ENCODE data around the gene CTBS.
"Not testable (repeated sequence)": the region's sequence is repeated elsewhere in the genome, so short reads cannot be mapped to it uniquely, and the experiment has no call there.

Gene CTBS

DNA sequence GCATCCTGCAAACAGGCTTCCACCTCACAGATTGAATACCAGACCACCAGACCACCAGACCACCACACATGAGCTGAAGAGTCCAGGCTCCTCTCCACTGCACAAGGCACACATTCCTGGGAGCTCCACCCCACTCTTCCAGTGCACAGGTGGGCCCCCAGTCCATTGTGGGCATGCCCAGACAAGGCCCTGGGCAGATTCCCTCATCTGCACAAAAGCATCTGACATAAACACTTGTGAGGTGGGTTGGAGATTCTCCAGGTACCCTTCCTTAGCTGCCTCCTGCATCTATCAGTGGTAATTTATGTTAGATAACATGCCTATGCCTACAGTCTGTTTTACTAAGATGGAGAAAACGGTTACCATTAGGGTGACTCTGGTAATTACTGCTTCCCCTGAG lies 11.6 kb upstream of the CTBS start:
- no peak for DNase-seq

DNA sequence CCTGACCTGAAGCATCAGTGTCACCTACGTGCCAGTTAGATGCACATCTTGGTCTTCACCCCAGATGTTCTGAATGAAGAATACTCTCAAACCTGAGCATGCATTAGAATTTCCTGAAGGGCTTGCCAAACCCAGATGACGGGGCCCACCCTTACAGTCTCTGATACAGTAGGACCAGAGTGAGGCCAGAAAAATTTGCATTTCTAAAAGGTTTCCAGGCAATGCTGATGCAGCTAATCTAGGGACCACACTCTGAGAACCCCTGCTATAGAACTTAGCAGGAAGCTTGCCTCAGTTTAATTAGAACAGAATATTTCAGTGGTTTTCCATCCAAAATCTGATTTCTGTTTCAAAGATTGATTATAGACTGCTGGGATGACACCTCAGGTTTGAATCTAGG lies 9.9 kb upstream of the CTBS start:
- no peak for DNase-seq

DNA sequence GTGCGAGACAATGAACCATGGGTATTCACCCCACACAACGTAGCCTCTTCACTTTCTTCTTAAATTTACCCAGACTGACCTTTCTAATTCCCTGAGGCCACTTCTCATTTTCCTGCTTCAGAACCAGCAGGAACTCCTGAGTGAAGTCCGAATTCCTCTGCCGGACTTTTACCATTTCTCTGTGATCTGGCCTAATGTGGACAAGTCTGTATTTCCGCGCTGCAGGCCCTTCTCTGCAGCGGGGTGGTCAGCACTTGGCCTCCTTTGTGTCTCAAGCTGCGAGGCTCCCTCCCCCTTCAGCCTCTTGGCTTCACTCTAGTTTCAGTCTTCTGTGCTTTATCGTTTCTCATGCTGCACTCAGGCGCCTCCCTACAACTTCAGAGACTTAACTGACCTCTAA lies 9.4 kb upstream of the CTBS start:
- DNase-seq: no peak

DNA sequence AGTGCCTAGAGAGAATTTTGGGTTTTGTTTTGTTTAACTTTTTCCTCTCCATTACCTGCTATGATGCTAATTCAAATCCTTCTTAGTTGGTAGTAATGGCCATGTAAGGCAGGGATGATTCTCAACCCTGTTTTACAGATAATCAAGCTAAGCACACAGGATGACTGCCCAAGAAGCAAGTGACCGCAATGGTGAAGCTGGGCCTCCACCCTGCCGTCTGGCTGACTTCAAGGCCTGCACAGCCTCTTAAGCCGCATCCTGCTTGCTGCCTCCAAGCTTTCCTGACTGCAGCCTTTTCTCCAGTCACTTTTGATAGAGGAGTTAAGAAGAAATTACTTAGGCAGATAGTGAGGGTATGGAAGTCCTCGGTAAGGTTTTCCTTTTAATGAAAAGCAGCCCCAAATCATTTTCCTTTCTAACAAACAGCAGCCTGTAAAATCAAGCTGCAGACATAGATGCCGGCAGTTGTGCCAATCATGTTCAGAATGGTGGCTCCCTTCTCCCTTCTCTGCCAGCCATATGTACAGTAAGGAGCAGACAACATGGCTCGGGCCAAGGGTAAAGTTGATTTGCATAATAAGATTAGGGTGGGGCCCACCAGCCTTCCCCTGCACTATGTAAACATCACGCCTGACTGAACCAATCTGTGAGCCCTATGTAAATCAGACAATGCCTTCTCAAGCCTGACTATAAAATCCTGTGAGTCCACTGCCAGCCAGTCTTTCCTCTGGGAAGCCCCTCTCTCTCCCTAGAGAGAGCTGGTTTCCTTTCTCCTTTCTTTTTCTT lies 8.8 kb upstream of the CTBS start:
- no peak for DNase-seq

DNA sequence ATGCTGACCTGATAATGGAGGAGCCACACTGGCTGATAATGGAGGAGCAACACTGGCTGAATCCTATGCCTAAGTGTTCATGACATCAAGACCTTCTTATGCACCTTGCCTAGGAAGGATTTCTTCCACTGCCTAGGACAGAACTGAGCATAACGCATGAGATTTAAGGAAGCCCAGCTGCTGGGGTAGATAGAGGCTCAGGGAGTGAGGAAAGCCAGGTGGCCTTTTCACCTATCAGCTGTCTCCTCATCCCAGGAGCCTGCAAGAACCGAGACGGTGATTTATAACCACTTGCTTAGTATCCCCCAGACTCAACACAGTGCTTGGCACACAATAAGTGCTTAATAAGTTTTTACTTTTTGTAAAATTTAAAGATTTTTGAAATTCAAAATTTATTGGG lies 7.4 kb upstream of the CTBS start:
- DNase-seq: no peak

DNA sequence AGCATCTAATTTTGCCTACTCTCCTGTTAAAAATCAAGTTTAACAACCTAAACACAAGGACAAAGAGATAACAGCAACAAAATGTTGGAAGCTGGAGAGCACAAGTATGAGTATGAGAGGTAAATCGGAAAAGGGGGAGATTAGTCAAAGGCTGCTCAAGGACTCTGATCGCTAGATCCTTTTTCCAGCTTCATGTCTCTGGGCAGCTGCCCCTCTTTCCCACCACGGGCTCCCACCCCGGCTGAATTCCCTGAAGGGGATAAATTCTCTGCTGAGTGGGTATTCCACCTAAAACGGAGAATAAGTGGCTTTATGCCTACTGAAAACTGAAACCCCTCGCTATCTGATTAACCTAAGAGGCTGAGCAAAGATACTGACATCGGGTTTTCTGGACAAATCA lies 696 bp upstream of the CTBS start:
- DNase-seq: no peak

DNA sequence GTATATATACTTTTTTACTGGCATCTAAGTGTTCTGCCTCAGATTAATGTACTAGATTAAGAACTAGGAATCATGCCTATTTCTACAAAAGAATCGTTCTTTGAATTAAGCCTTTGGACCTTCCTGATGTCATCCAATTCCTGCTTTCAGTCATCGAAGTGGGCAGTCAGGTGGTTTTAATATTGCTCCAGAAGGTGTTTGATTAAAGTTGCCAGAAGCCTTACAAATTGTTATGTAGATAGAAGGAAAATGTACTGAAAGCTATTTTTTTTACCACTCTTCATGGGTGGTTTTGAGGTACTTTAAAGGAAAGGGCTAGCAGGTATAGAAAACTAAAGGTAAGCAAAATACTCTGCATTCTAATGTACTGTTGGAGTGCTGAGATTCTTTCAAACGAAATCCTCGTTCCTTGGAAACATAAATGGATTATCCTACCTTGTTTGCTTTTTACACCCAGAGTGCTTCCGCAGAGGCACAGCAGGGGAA lies 716 bp downstream of the CTBS start:
- DNase-seq: no peak

DNA sequence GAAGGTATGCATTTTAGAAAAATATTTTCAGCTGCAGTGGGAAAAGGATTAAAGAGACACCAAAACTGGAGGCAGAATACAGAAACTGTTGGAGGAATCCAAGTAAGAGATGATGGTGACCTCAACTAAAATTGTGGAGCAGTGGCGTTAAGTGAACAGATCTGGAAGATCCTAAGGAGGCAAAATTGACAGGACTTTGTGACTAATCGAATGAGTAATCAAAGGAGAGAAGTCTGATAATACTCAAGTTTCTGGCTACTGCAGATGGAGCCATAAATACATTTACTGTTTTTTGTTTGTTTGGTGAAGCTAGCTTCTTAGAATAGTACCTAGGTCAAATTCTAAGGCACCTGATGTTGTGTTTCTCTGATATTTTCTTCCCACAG lies 3.1 kb downstream of the CTBS start:
- DNase-seq: no peak

DNA sequence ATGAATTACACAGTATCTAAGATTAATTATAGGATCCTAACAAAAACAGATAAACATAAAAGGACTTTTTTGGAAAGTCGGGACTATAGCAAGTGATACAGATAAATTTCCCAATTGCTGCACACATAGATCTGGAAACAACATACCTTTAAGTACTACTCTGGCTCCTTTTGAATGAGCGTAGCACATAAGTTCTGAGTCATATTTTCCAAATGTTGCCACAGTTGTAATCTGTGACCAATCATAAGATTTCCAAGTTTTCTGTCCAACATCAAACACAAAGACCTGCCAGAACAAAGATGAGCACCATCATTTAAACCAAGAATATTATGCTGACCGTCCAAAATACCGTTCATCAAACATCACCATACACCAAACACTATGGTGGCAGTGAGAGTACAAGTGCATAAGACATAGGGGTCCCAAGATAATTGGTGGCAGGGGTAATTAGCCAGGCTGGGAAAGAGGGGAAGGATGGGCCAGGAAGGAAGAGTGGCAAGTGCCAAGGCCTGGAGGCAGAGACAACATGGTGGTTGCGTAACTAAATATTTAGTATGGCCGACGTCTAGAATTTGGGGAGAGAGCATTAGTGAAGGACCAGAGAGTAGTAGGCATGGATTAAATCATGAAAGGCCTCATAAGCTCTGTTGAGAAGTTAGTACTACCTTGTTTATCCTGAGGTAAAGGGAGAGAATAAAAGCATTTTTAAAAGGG lies 3.6 kb downstream of the CTBS start:
- no peak for DNase-seq

DNA sequence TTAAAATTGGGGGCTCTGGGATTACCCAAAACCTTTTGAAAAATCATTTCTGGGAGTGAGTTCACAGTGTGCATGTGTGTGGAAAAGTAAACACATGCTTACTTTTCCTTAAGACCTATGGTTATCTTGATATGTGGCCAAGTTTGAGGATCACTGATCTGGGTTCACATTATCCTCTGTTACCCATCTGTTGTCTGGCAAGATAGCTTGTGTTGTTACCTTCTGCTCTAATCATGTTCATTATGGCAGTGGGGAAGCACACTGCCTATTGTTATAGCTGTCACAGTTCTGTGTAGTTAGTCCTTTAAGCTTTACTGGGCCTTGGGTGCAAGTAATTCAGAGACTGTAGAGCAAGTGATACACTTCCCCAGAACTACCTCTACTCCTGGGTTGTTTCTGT lies 5.0 kb downstream of the CTBS start:
- DNase-seq: no peak

DNA sequence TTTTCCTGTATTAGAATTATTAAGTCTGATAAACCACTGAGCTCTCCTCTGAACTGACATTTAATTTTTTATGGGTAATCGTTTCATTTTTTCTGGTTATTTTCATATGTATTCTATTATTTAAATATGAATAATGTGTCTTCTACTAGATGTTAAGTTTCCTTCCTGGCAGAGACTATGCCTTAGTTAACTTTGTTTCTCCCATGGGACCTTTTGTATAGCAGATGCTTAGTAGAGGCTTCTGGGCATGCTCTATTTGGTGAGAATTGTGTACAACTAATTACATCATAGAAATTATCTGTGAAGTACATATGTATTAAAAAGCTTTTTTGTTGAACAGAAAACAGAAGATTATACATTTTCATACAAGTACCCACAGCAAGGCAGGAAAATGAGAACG lies 23.4 kb downstream of the CTBS start:
- no peak for DNase-seq

DNA sequence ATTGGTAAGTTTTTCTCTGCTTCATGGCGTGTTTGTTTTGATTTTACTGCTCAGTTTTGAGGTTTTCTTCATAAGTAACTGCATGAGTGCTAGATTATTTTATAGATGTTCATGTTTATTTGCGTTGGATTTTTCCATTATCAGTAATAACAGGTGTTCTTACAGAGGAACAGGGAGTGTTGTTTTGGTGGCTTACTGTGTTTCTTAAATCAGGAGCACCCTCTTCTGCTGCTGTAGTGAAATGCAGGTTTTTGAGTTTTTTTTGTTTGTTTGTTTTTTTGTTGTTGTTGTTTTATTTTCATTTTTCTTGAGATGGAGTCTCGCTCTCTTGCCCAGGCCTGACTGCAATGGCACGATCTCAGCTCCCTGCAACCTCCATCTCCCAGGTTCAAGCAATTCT lies 32.6 kb downstream of the CTBS start:
- no peak for DNase-seq

DNA sequence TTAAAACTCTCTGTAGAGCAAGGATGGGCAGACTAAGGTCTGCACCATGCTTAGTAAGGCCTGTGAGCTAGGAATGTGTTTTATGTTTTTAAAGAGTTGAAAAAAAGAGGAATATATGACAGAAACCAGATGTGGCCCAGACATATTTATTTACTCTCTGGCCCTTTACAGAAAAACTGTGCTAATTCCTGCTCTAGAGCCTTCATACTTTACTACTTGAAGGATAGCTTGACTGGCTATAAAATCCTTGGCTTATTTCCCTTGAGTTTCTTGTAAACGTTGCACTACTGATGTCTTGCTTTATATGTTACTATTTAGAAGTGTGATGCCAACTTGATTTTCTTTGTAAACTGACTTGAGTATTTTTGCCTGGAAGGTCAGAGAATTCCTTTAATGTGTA lies 33.5 kb downstream of the CTBS start:
- DNase-seq: no peak

DNA sequence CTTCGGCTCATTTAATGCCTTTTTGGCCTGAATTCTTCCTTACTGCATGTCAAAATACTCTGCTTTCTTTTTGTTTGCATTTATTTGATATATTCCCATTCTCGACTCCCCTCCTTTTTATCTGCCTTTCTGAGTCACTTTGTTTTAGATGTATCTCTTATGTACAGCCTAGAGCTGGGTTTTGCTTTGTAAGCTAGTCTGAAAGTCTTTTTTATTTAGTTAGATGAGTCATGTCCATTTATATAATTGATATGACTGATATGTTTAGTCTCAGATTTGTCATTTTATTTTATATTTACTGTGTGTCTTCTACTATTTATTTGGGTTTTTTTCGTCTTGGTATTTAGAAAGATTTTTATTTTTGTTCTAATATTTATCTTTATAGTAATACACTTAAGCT lies 34.3 kb downstream of the CTBS start:
- no peak for DNase-seq

DNA sequence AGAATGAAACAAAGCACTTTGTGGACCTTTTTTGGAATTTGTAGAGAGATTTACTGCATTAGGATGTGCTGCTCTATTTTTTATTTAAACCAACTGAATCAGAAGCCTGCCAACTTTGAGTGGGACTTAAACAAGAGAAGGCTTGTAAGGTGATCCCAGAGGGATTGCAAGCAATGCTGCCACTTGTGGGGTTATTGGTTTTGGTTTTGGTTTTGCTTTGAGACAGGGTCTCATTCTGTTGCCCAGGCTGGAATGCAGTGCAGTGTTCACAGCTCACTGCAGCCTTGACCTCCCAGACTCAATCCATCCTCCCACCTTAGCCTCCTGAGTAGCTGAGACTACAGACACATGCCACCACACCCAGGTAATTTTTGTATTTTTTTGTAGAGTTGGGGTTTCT lies 35.6 kb downstream of the CTBS start:
- no peak for DNase-seq

DNA sequence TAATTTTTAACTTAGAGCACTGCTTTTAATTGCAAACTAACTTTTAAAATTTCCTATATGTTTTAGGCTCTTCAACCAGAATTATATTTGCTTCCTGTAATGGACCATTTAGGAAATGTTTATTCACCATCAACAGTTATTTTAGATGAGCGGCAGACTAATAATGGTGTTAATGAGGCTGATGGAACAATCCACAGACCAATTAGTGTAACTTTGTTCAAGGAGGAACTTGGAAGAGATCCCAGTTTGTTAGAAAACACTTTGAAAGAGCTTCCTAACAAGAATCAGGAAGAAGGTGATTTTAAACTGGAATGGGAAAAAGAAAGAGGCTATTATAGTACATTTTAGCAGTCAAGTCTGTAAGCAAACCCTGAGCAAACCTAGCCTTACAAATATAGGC lies 48.5 kb downstream of the CTBS start:
- no peak for DNase-seq

DNA sequence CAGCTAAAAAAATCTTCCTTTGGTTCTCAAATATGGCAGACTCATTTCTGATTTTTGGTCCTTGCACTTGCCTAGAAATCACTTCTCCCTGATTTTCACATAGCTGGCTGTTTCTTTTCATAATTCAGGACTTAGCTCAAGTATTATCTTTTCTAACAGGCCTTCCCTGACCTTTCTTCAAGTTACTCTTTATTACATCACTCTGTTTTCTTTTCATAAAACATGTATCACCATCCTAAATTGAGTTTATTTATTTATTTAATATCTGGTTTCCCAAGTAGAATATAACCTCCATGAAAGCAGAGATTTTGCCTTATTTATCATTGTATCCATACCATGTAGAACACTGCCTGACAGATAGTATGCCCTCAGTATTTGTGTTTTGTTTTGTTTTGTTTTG lies 49.6 kb downstream of the CTBS start:
- DNase-seq: no peak

DNA sequence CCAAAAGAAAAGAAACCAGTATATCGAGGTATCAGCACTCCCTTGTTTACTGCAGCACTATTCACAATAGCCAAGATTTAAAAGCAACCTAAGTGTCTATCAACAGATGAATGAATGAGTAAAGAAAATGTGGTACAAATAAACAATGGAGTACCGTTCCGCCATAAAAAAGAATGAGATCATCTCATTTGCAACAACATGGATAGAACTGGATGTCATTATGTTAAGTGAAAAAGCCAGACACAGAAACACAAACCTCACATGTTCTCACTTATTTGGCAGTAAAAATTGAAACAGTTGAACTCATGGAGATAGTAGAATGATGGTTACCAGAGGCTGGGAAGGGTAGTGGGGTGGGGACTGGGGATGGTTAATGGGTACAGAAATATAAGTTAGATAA lies 63.6 kb downstream of the CTBS start:
- no peak for DNase-seq

DNA sequence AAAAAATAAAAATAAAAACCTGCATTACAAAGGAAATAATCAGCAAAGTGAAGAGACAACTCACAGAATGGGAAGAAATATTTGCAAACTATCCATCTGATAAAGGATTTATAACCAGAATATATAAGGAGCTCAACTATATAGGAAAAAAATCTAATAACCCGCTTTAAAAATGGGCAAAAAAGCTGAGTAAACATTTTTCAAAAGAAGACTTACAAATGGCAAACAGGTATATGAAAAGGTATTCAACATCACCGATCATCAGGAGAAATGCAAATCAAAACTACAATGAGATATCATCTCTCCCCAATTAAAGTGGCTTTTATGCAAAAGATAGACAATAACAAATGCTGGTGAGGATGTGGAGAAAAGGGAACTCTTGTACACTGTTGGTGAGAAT lies 64.1 kb downstream of the CTBS start:
- no peak for DNase-seq

DNA sequence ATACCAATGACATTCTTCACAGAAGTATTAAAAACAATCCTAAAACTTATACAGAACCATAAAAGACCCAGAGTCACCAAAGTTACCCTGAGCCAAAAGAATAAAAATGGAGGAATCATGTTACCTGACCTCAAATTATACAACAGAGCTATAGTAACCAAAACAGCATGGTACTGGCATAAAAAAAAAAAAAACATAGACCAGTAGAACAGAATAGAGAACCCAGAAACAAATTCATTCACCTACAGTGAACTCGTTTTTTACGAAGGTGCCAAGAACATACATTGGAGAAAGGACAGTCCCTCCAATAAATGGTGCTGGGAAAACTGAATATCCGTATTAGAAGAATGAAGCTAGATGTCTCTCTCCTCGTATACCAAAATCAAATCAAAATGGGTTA lies 65.2 kb downstream of the CTBS start:
- DNase-seq: no peak

DNA sequence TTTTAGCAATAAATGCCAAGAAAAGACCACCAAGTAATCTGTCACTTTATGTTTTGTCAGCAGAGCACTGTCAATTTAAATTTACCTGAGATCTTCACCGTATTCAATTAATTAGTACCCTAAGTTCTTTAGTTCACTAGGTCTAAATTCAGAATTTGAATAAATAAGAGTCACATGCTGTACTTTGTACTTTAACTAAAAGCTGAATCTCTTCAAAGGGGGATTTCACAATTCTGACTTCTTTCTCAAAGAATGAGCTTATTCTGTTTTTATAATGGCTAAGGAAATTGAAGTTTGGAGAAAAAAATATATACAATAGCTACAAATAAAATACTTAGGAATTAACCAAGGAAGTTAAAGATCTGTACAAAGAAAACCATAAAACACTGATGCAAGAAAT lies 65.7 kb downstream of the CTBS start:
- no peak for DNase-seq

DNA sequence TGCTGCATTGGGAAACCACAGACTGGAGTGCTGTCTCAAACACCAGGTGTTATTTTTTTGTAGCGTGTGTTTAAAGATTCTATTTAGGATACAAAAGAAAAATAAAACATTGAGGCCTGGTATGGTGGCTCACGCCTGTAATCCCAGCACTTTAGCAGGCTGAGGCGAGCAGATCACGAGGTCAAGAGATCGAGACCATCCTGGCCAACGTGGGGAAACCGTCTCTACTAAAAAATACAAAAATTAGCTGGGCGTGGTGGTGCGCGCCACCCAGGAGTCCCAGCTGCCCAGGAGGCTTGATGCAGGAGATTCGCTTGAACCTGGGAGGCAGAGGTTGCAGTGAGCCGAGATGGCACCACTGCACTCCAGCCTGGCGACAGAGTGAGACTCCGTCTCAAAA lies 66.4 kb downstream of the CTBS start:
- not testable (repeated sequence) for DNase-seq

DNA sequence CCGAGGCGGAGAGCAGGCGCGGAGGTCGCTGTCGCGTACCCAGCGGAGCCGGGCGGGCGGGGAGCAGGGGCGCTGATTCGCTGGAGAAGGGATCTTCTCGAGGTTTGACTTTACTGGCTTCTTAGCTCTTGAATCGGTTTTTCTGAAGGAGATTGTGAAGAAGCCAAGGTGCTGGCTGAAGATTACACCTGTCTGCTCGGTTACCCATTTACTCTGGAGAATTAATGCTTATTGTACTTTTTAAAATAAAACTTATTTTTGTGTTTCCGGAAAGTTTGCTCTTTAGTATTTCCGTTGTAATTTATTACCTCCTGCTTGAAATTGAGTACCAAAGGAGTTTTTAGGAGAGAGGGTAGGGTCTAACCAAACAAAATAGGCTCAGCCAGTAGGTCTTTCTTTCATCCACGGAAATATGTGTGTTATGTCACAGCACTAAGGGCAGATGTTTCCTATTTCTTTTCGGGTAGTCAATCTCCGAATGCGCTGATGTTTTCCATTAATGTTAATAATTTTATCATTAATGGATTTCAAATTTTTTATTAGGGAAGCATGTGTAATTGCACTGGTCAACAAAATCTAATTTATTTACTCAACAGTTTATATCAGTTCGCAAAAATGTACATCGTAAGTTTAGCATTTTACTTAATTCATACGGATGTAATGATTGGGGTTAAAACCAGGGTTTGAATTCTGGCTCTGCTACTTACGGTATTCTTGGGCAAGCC lies 67.3 kb downstream of the CTBS start:
- DNase-seq: no peak
